Mucosa of rectum (tissue), 2 donors: ENCODE data around the gene SGMS1.

Experiments used
- H3K27ac ChIP-seq, 2 donors: one replicate each; pipeline ENCODE4 v1.7.0; 2013; ENCODE audit warnings: inconsistent platforms in 2 of 2, low read depth in 2 of 2, low read length in 2 of 2
- H3K27me3 ChIP-seq, 2 donors: one replicate each; pipeline ENCODE4 v1.7.0; 2013; ENCODE audit warnings: low read length in 2 of 2; ENCODE audit not compliant: control insufficient read depth in 2 of 2, insufficient read depth in 2 of 2
- H3K36me3 ChIP-seq, 2 donors: one replicate each; pipeline ENCODE4 v1.7.0; 2013; ENCODE audit warnings: low read length in 2 of 2; ENCODE audit not compliant: control insufficient read depth in 2 of 2, insufficient read depth in 2 of 2
- H3K4me1 ChIP-seq, 2 donors: one replicate each; pipeline ENCODE4 v1.7.0; 2013; ENCODE audit warnings: low read length in 2 of 2, mild to moderate bottlenecking in 1 of 2; ENCODE audit not compliant: control insufficient read depth in 2 of 2, insufficient read depth in 2 of 2
- H3K4me3 ChIP-seq, 2 donors: one replicate each; pipeline ENCODE4 v1.7.0; 2013; ENCODE audit warnings: low read length in 2 of 2
- H3K9ac ChIP-seq, 2 donors: one replicate each; pipeline ENCODE4 v1.7.0; 2013; ENCODE audit warnings: low read length in 2 of 2, low read depth in 1 of 2, mild to moderate bottlenecking in 1 of 2
- H3K9me3 ChIP-seq, 2 donors: one replicate each; pipeline ENCODE4 v1.7.0; 2013; ENCODE audit warnings: low read length in 2 of 2; ENCODE audit not compliant: control insufficient read depth in 2 of 2
- donor health status: healthy.
- donor health status: Normal muscosa, but diverticular disease.

SGMS1 gene

GRCh38 chr10:50309342-50309741 is 314.4 kb downstream of the SGMS1 start:
- H3K36me3 ChIP-seq: peaks cover 23 to 30% of the 10 kb centered on the region in 2 donors
- no peak overlapping the region for H3K27ac ChIP-seq
- no peaks in the 10 kb centered on the region for H3K9me3 ChIP-seq
- H3K4me3 ChIP-seq: no peak overlapping the region
- H3K27me3 ChIP-seq: no peaks in the 10 kb centered on the region
- H3K4me1 ChIP-seq: no peaks in the 10 kb centered on the region
- H3K9ac ChIP-seq: no peak overlapping the region

- Histone ChIP-seq H3K4me1 (no peaks in the 10 kb centered on the region), H3K27me3 (no peaks in the 10 kb centered on the region), H3K27ac (no peak overlapping the region), H3K36me3 (peaks cover 13 to 16% of the 10 kb centered on the region in 2 donors), H3K9ac (no peak overlapping the region), H3K4me3 (no peak overlapping the region), H3K9me3 (no peaks in the 10 kb centered on the region)
Observed at GRCh38 chr10:50304660-50305059, 319.1 kb downstream of the SGMS1 start.

- Histone ChIP-seq H3K4me1 (no peaks in the 10 kb centered on the region), H3K4me3 (no peak overlapping the region), H3K36me3 (no peaks in the 10 kb centered on the region), H3K27ac (no peak overlapping the region), H3K9ac (no peak overlapping the region), H3K9me3 (no peaks in the 10 kb centered on the region), H3K27me3 (no peaks in the 10 kb centered on the region)
Observed at GRCh38 chr10:50299948-50300669, 323.6 kb downstream of the SGMS1 start.

GRCh38 chr10:50295367-50295766 is 328.4 kb downstream of the SGMS1 start:
- Histone ChIP-seq H3K36me3 (no peaks in the 10 kb centered on the region), H3K27me3 (no peaks in the 10 kb centered on the region), H3K9ac (no peak overlapping the region), H3K27ac (no peak overlapping the region), H3K9me3 (no peaks in the 10 kb centered on the region), H3K4me1 (peaks cover 0 to 6% of the 10 kb centered on the region in 2 donors), H3K4me3 (no peak overlapping the region)

- H3K9me3 ChIP-seq: no peaks in the 10 kb centered on the region
- no peaks in the 10 kb centered on the region for H3K36me3 ChIP-seq
- no peak overlapping the region for H3K27ac ChIP-seq
Observed at GRCh38 chr10:50294582-50294981, 329.2 kb downstream of the SGMS1 start.

GRCh38 chr10:50293513-50294313 is 330.0 kb downstream of the SGMS1 start:
- Histone ChIP-seq H3K27me3 (no peaks in the 10 kb centered on the region), H3K36me3 (no peaks in the 10 kb centered on the region), H3K9ac (no peak overlapping the region), H3K9me3 (no peaks in the 10 kb centered on the region), H3K27ac (peak overlapping the region in 1 of 2 donors; percentile 7), H3K4me1 (peaks cover 0 to 6% of the 10 kb centered on the region in 2 donors), H3K4me3 (no peak overlapping the region)

More at GRCh38 chr10:50294582-50294981, 329.2 kb downstream of the SGMS1 start:
- no peak overlapping the region for H3K9ac ChIP-seq
- no peaks in the 10 kb centered on the region for H3K27me3 ChIP-seq
- H3K4me1 ChIP-seq: peaks cover 0 to 6% of the 10 kb centered on the region in 2 donors
- H3K4me3 ChIP-seq: no peak overlapping the region

GRCh38 chr10:50291261-50291850 is 332.4 kb downstream of the SGMS1 start:
- H3K9ac ChIP-seq: no peak overlapping the region
- no peak overlapping the region for H3K27ac ChIP-seq
- H3K4me3 ChIP-seq: no peak overlapping the region
- peaks cover 0 to 6% of the 10 kb centered on the region in 2 donors for H3K4me1 ChIP-seq
- H3K36me3 ChIP-seq: no peaks in the 10 kb centered on the region
- no peaks in the 10 kb centered on the region for H3K27me3 ChIP-seq
- H3K9me3 ChIP-seq: no peaks in the 10 kb centered on the region

- H3K36me3 ChIP-seq: no peaks in the 10 kb centered on the region
- H3K27ac ChIP-seq: no peak overlapping the region
- H3K4me3 ChIP-seq: no peak overlapping the region
- H3K27me3 ChIP-seq: no peaks in the 10 kb centered on the region
- H3K4me1 ChIP-seq: peaks cover 0 to 6% of the 10 kb centered on the region in 2 donors
- H3K9ac ChIP-seq: no peak overlapping the region
- H3K9me3 ChIP-seq: no peaks in the 10 kb centered on the region
Observed at GRCh38 chr10:50289196-50289595, 334.6 kb downstream of the SGMS1 start.

GRCh38 chr10:50286996-50287803 is 336.6 kb downstream of the SGMS1 start:
- Histone ChIP-seq H3K4me3 (no peak overlapping the region), H3K9me3 (no peaks in the 10 kb centered on the region), H3K27ac (no peak overlapping the region), H3K9ac (no peak overlapping the region), H3K27me3 (no peaks in the 10 kb centered on the region), H3K36me3 (no peaks in the 10 kb centered on the region), H3K4me1 (no peaks in the 10 kb centered on the region)
